Stimulated activated naive CD8-positive, alpha-beta T cell treated with anti-CD3 and anti-CD28 coated beads, Interleukin-15, Interleukin-2, amounts not matched to agents 100 ng/mL and 50 ng/mL, for 24 hours (primary cell): Measurements from ENCODE around the gene ENHO.

Source experiments
- H3K27ac Mint-ChIP-seq: one replicate; pipeline ENCODE4 v1.8.0; 2021; ENCODE audit warnings: mild to moderate bottlenecking, mixed read lengths
- H3K27me3 Mint-ChIP-seq: one replicate; pipeline ENCODE4 v1.8.0; 2021; ENCODE audit warnings: mixed read lengths
- H3K36me3 Mint-ChIP-seq: one replicate; pipeline ENCODE4 v1.8.0; 2021; ENCODE audit warnings: low read depth, mixed read lengths
- H3K4me1 Mint-ChIP-seq: one replicate; pipeline ENCODE4 v1.8.0; 2021; ENCODE audit warnings: low read depth, mixed read lengths
- H3K4me3 Mint-ChIP-seq: one replicate; pipeline ENCODE4 v1.8.0; 2021; ENCODE audit warnings: mild to moderate bottlenecking, mixed read lengths
- H3K9me3 Mint-ChIP-seq: one replicate; pipeline ENCODE4 v1.8.0; 2021; ENCODE audit warnings: mixed read lengths

Gene ENHO

DNA sequence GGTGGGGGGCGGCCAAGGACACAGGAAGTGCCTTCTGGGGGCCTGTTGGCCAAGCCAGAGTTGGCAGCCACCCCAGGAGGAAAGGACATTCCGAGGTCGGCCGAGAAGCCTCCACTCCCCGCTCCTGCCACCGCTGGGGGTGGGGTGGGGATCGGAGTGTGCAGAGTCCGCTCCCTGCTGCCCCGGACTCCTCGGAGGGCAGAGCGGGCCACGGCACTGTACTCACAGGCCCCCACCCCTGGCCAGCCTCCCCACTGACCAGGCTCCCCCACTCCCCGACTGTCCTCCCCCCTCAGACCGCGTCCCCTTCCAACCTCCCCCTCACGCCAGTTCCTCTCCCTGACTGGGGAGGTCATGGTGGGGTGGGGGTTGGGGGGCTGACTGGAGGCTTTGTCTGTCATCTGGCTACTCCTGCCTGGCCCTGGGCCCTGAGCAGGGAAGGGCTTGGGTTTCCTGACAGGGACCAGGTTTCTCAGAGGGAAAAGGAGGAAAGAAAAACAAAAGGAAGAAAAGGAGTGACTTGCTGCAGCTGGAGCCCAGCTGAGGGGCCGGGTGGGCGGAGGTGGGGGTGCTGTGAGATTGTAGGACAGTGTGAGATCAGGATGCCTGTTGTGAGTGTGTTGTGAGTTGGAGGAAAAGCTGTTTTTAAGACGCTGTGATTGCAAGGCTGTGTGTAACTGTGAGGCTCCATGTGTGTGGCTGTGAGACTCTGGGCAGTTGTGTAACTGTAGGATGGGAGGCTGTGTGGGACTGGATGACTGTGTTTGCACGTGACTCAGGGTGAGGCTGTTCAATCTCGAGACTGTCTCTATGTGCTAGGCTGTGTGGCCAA, 37.0 kb upstream of the ENHO start:
- Mint-ChIP-seq H3K4me3 (no peak overlapping the region), H3K9me3 (no peaks in the 10 kb centered on the region), H3K27ac (no peak overlapping the region), H3K4me1 (no peaks in the 10 kb centered on the region), H3K27me3 (peaks cover 41% of the 10 kb centered on the region), H3K36me3 (no peaks in the 10 kb centered on the region)

DNA sequence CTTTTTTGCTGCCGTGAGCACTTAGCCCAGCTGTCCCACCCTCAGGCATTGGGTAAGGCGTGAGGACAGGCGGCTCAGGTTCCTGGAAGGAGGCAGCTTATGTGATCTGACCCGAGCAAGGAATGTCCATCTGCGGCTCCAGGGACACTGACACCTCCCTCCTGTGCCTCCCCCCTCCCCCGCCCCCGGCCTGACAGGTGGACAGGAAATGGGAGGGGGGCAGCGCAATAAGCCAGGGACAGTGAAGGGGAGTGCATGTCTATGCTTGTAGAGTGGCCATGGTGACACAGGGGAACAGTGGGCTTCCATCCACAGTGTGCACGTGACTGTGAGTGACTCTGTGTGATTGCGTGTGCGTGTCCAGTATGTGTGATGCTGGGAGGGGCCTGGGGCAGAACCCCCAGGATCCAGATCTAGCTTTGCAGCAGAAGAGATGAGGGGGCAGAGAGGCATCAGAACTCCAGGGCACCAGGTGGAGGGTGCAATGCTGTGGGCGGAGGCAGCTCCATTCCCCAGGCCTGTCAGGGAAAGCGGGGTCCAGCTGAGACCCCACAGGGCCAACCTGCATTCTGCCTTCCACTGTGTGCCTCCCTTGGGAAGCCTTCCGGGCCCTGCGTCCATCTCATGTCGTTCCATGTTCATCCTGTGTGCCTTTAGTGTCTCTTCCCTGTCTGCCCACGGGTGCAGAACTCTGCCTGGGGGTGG, 36.3 kb upstream of the ENHO start:
- Mint-ChIP-seq H3K4me1 (no peaks in the 10 kb centered on the region), H3K36me3 (no peaks in the 10 kb centered on the region), H3K4me3 (no peak overlapping the region), H3K27ac (no peak overlapping the region), H3K27me3 (peaks cover 39% of the 10 kb centered on the region), H3K9me3 (no peaks in the 10 kb centered on the region)

DNA sequence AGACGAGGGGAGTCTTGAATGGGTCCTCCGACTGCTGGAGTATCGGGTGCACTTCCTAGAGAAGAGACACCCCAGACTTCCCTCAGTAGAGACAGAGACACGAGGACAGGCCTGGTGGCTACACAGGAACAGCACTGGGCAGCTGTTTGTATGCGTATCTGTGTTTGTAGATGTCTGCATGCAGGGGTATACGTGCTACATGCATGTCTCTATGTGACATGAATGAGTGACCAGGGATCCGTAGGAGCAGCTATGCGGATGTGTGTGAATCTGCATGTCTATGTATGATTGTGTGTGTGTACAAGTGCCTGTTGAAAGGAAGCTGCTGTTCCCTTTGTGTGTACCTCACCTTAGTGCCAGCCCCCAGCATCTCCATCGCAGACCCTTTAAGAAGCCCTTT, 35.6 kb upstream of the ENHO start:
- Mint-ChIP-seq H3K27ac (no peak overlapping the region), H3K4me3 (no peak overlapping the region), H3K36me3 (no peaks in the 10 kb centered on the region), H3K27me3 (peaks cover 33% of the 10 kb centered on the region), H3K9me3 (no peaks in the 10 kb centered on the region), H3K4me1 (no peaks in the 10 kb centered on the region)

DNA sequence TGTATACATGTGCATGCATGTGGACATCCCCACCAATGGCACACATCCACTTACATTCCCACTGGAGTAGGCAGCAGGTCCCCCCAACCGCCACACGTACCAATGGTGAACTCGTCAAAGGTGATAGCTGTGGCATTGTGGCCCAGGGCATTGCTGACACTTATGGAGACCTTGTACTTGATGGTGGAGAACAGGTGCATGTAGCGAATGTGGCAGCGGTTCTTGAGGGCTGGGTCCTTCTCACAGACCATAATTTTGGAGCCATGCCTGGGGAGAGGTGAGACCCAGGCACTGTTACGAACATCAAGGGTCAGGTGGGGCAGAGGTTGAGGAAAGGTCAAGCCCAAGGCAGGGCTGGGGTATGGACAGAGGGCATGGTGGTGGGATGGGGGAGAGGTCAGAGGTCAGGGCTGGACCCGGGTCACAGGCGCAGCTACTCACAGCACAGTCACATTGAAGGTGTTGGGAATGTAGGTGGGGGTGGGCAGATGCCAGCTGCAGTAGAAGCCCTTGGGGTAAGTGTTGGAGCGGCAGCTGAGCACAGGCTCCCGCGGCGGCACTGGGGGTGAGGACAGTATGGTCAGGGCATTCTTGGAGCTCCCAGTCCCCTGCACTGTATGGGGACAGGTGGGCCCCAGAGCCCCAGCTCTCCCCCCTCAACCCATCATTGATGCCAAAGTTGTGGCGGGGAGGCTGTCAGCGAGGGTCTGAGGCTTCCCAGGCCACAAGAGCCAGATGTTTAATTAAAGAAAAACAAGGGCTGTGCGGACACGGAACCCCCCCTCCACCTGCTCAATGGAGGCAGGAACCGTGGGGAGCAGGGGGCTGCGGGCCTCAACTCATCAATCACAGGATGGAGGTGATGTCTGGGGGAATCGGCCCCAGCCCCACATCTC, 34.9 kb upstream of the ENHO start:
- no peaks in the 10 kb centered on the region for H3K36me3 Mint-ChIP-seq
- no peaks in the 10 kb centered on the region for H3K9me3 Mint-ChIP-seq
- H3K4me3 Mint-ChIP-seq, result no peak overlapping the region
- no peak overlapping the region for H3K27ac Mint-ChIP-seq
- H3K27me3 Mint-ChIP-seq, result peaks cover 28% of the 10 kb centered on the region
- no peaks in the 10 kb centered on the region for H3K4me1 Mint-ChIP-seq

DNA sequence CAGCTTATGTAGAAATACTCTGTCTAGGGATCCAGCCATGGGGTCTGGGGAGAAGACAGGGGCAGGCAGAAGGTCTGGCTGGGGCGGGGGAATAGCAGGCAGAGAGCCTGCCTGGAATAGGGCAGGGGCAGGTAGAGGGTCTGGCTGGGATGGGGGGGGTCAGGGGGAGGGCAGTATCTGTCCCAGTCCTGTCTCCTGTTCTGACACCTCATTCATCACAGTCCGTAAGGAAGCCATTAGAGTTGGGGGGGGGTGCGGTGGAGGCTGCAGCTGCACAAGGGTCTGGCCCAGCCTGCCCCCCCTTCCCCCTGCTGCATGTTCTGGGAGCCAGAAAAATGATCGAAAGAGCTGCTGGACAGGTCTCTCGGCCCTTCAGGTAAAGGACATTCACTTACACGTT, 34.2 kb upstream of the ENHO start:
- Mint-ChIP-seq H3K4me3 (no peak overlapping the region), H3K27me3 (peaks cover 28% of the 10 kb centered on the region), H3K9me3 (no peaks in the 10 kb centered on the region)

DNA sequence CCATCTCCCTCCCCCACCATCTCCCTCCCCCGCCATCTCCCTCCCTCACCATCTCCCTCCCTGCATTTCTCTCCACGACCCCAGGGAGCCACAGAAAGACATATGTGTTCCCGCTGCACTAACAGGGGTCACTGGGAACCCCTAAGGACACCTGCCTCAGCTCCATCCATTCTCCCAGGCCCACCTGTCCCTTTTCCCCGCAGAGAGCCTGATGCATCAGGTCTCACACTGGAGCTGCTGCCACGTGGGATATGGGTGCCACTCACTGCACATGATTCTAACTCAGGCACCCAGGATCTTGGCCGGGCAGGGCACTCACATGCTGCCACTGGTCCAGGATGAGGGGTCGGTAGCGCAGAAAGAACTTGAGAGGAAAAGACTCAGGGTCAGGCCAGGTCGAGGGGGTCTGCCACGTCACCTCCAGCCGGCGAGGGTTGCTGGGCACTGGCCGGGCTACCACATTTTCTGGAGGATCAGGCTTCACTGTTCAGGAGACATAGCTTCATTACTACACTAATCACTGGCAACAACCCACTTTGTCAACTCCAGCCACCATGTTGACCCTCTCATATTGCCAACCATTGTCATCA, 33.2 kb upstream of the ENHO start:
- no peak overlapping the region for H3K27ac Mint-ChIP-seq
- no peaks in the 10 kb centered on the region for H3K36me3 Mint-ChIP-seq
- H3K27me3 Mint-ChIP-seq, result peaks cover 21% of the 10 kb centered on the region

More for the DNA sequence above, 34.2 kb upstream of the ENHO start:
- Mint-ChIP-seq H3K27ac (no peak overlapping the region), H3K36me3 (no peaks in the 10 kb centered on the region), H3K4me1 (no peaks in the 10 kb centered on the region)

DNA sequence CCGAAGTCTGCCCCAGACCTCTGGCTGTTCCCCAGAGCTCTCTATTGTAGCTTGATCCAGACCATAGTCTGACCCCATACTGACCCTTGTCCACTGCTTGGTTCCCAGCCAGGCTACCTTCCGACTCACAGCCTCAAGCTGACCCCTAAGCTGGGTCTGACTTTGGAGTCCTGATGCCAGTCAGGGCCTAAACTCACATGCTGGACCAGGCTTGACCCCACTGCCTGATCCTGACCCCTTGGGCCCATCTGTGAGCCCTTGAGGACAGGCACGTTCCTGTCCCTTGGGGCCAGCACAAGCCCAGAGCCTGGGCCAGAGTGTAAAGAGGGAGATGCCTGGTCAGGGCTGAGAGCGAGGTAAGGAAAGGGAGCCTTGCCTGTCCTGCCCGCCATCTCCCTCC, 32.7 kb upstream of the ENHO start:
- H3K9me3 Mint-ChIP-seq, result no peaks in the 10 kb centered on the region
- H3K27me3 Mint-ChIP-seq, result peaks cover 20% of the 10 kb centered on the region
- H3K36me3 Mint-ChIP-seq, result no peaks in the 10 kb centered on the region
- no peaks in the 10 kb centered on the region for H3K4me1 Mint-ChIP-seq
- no peak overlapping the region for H3K27ac Mint-ChIP-seq
- no peak overlapping the region for H3K4me3 Mint-ChIP-seq

More for the DNA sequence above, 33.2 kb upstream of the ENHO start:
- H3K4me3 Mint-ChIP-seq, result no peak overlapping the region
- H3K9me3 Mint-ChIP-seq, result no peaks in the 10 kb centered on the region
- H3K4me1 Mint-ChIP-seq, result no peaks in the 10 kb centered on the region

DNA sequence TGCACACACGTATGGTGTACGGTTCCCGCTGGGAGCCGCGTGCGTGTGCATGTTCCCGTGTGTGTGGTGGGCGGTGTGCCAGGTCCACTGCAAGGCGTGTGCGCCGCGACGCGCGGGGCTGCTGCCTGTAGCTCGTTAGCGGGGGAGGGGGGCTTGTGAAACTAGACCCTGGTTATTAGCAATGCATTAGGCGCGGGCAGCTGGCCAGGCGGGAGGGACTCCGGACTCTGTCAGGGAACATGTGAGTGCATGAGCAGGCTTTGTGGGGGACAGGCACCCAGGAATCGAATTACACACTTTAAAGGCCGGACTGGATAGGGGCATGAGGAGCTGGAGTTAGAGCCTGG, 32.2 kb upstream of the ENHO start:
- peaks cover 16% of the 10 kb centered on the region for H3K27me3 Mint-ChIP-seq
- H3K4me1 Mint-ChIP-seq, result no peaks in the 10 kb centered on the region
- H3K36me3 Mint-ChIP-seq, result no peaks in the 10 kb centered on the region
- H3K4me3 Mint-ChIP-seq, result no peak overlapping the region
- no peak overlapping the region for H3K27ac Mint-ChIP-seq
- H3K9me3 Mint-ChIP-seq, result no peaks in the 10 kb centered on the region

DNA sequence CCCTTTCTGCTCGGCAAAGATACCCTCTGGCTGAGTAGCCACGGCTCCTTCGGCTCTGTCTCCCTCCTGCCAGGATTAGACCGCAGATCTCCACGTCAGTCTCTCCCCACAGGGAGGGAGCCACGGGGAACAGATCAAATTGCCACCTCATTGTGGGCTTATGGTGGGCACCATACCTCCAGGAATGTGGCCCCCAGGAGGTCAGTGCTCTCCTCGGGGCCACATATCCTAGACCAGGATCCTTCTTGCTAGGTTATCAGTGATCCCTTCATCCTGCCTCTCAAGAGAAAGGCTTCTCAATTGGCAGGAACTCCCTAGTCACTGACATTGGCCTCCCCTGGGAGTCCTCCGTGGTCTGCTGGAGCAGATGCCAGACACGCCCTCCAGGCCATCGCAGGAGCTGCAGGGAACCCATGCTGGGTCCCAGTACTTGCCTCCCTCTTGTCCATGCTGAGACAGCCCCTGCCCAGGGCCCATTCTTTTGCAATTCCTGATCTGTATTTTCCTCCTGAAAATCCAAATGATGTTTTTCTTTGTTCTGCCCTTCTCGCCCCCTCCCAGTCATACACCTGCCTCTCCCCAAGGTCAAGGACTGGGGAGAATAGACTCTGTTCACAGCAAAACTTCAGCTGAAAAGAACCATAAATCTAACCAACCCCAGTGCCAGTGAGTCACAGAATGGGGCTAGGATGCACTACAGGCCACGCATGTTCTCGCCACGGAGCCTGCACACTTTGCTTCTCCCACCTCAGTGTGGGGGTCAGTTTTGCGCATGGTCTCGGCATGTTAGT, 31.6 kb upstream of the ENHO start:
- Mint-ChIP-seq H3K36me3 (no peaks in the 10 kb centered on the region), H3K4me1 (no peaks in the 10 kb centered on the region), H3K27ac (no peak overlapping the region), H3K9me3 (no peaks in the 10 kb centered on the region), H3K27me3 (peaks cover 13% of the 10 kb centered on the region), H3K4me3 (no peak overlapping the region)

DNA sequence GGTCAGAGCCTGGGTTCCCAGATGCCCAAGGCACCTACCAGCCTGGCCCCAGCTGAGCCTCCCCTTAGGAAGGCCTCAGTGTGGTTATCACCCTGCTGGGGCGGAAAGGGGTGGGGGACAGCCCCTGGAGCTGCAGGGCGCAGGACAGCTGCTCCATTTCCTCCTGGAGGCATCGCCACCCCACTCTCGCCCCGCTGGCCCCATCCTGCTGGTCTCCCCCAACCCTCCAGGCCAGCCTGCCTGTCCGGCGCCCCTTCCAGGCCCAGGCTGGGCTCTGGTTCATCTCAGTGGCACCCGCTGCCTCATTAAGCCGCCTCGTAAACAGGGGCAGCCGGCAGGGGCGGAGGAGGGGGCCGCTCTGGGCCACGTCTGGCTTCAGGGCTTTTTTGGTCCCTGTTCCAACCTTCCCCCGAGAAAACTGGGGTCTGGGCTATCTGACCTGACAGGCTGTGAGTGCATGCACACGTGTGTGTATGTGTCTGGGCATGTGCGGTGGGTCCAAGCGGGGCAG, 30.8 kb upstream of the ENHO start:
- Mint-ChIP-seq H3K4me1 (no peaks in the 10 kb centered on the region), H3K36me3 (no peaks in the 10 kb centered on the region), H3K27me3 (peaks cover 10% of the 10 kb centered on the region), H3K27ac (no peak overlapping the region), H3K9me3 (no peaks in the 10 kb centered on the region), H3K4me3 (no peak overlapping the region)

DNA sequence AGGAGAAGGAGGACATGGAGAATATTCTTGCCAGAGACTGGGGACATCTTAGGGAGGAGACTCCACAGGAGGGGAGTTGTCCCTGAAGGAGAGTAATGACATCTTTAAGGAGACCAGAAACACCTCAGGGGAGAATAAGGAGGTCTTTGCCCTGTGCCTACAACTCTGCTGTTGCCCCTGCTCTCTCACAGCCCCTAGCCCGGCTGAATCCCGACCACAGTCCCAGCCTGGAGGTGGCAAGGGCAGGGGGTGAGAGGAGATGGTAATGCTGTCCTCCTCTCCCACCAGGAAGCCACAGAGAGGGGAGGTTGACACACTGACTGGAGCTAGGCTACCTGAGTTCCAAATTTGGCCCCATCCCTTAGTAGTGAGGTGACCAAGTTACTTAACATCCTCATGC, 30.2 kb upstream of the ENHO start:
- Mint-ChIP-seq H3K27ac (no peak overlapping the region), H3K36me3 (no peaks in the 10 kb centered on the region), H3K4me3 (no peak overlapping the region), H3K4me1 (no peaks in the 10 kb centered on the region), H3K9me3 (no peaks in the 10 kb centered on the region), H3K27me3 (peaks cover 12% of the 10 kb centered on the region)

DNA sequence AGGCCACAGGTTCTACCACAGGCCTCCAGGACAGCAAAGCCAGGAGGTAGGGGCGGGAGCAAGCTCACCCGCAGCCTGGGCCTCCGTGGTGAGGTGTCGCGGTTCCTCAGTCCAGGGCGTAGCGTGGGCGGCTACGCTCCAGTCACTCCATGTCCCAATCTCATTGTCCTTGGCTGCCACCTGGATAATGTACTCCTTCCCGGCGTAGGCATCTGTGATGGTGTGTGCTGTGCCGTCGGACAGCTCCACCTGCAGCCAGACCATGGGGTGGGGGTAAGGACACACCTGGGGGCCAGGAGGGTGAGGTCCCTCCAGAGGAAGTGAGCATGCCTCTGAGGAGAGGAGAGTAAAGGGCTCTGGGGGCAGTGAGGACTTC, 29.8 kb upstream of the ENHO start:
- Mint-ChIP-seq H3K27me3 (peaks cover 12% of the 10 kb centered on the region), H3K4me1 (no peaks in the 10 kb centered on the region), H3K27ac (no peak overlapping the region), H3K4me3 (no peak overlapping the region), H3K9me3 (no peaks in the 10 kb centered on the region), H3K36me3 (no peaks in the 10 kb centered on the region)

DNA sequence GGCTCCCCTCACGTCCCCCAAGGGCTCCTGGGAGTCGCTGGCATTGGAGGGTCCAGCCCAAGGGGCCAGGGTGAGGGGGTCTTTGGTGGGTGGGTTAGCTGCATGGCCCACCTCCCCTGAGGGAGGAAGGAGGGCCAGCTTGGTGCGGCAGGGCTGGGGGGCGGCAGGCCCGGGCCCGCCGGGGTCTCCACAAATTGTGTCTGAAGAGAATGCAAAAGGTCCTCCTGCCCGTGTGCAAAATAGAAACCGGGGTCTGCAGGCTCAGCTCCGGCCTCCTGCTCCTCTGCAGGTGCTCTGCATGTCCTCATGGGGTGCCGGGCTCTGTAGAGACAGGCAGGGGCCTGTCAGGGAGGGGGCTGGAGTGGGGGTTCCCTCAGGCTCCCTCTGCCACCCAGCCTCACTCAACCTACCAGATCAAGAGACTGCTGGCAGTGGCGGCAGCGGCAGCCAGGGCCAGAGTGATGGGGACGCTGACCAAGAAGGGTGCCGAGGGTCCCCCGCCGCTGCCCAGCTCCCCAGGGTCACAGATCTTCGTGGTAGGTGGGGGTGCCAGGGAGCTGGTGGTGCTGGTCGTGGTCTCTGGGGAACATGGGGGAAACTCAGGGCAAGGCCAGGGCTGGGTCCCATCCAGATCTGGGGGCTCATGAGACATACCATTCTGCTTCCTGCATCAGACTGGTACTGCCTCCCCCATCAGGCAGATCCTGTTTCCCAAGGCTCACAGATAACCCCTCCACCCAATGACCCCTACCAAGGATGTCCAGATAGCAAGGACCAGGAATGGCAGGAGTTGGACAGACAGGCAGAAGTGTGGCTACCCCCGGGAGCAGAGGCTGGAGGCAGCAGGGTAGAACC, 29.2 kb upstream of the ENHO start:
- H3K4me1 Mint-ChIP-seq, result no peaks in the 10 kb centered on the region
- H3K4me3 Mint-ChIP-seq, result no peak overlapping the region
- no peaks in the 10 kb centered on the region for H3K36me3 Mint-ChIP-seq
- no peaks in the 10 kb centered on the region for H3K9me3 Mint-ChIP-seq
- H3K27me3 Mint-ChIP-seq, result peaks cover 12% of the 10 kb centered on the region
- no peak overlapping the region for H3K27ac Mint-ChIP-seq
